GM19240 (cell line): ENCODE data around the gene ATG4C.
A peak's percentile ranks its signal among the peaks of the same experiment; 100 is the strongest.
"Not testable (repeated sequence)": the region's sequence is repeated elsewhere in the genome, so short reads cannot be mapped to it uniquely, and the experiment has no call there.

Source experiments
- DNase-seq: peaks from one replicate; pipeline ENCODE4 v3.0.0; 2011; ENCODE audit warnings: low spot score; ENCODE audit not compliant: insufficient read length

Gene ATG4C, protein sequence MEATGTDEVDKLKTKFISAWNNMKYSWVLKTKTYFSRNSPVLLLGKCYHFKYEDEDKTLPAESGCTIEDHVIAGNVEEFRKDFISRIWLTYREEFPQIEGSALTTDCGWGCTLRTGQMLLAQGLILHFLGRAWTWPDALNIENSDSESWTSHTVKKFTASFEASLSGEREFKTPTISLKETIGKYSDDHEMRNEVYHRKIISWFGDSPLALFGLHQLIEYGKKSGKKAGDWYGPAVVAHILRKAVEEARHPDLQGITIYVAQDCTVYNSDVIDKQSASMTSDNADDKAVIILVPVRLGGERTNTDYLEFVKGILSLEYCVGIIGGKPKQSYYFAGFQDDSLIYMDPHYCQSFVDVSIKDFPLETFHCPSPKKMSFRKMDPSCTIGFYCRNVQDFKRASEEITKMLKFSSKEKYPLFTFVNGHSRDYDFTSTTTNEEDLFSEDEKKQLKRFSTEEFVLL

DNA sequence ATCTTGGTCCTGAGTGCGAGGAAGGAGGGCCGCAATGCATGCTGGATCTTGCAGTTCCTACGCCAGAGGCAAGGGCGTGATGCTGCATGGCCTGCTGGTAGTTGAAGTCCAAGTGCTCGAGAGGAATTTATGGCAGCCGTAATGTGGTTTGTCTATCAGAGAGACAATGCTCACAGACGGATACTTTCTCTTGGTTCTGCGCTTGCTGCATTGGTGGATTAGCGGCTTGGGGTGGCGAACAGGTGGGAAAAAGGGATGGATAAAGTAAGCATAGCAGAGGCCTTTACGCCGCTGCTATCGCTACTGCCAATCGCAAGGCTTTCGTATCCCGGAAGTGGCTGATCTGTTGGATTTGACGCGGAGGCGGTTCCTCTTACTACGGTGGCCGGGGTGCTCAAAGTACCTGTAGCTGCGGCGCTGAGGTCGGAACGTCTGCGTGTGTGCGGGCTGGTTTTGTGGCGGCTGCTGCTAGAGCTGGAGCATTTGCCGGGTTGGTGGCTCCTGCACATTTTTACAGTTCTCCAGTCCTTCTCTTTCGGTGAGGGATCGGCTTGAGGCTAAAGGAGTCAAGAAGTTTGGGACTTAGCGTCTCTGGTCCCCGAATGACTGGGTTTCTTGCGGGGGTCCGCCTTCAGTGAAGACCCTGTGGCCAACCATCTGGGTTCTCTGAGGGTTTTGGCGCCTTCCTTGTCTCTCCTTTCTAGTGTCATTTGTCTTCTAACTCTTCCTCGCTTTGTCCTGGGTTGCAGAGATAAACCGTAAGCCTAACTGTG lies at the start of gene ATG4C:
TSS of gene ATG4C (plus strand) at position 397 of the 773 bp plus-strand sequence. CDS start 19,655 bp downstream, outside the sequence.
- DNase-seq = peak; percentile 81

DNA sequence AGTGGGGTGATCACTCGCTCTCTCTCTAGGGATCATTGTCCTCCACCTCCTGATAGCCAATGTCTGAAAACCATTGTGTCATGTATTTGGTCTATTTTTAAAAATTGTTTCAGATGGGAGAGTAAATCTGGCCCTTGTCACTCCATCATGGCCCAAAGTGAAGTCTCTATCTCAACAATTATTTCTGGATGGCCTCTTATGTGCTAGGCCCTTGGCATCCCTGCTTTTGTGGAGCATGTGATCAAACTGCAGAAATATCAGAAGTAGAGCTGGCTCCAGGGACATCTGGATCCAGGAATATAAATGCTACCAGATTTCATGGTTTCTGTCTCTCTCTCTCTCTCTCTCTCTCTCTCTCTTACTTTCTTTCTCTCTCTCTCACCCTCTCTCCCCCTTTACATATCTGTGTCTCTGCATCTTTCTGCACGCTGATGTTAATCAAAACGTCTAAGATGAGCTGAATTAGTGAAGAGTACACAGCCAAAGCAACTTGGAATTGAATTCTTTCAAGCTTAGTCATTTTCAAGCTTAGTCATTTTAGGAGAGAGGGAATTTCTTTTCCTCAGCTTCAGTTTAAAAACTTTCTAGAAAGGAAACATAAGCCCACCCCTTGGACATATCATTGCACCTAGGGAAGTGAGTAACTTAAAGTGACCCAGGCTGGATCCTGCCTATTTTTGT lies 48.3 kb upstream of the ATG4C start:
- no peak for DNase-seq

DNA sequence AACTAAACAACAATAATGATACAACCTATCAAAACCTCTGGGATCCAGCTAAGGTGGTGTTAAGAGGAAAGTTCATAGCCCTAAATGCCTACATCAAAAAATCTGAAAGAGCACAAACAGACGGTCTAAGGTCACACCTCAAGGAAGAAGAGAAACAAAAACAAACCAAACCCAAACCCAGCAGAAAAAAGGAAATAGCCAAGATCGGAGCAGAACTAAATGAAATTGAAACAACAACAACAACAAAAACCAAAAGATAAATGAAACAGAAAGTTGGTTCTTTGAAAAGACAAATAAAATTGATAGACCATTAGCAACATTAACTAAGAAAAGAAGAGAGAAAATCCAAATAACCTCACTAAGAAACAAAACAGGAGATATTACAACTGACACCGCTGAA lies 43.2 kb upstream of the ATG4C start:
- not testable (repeated sequence) for DNase-seq

DNA sequence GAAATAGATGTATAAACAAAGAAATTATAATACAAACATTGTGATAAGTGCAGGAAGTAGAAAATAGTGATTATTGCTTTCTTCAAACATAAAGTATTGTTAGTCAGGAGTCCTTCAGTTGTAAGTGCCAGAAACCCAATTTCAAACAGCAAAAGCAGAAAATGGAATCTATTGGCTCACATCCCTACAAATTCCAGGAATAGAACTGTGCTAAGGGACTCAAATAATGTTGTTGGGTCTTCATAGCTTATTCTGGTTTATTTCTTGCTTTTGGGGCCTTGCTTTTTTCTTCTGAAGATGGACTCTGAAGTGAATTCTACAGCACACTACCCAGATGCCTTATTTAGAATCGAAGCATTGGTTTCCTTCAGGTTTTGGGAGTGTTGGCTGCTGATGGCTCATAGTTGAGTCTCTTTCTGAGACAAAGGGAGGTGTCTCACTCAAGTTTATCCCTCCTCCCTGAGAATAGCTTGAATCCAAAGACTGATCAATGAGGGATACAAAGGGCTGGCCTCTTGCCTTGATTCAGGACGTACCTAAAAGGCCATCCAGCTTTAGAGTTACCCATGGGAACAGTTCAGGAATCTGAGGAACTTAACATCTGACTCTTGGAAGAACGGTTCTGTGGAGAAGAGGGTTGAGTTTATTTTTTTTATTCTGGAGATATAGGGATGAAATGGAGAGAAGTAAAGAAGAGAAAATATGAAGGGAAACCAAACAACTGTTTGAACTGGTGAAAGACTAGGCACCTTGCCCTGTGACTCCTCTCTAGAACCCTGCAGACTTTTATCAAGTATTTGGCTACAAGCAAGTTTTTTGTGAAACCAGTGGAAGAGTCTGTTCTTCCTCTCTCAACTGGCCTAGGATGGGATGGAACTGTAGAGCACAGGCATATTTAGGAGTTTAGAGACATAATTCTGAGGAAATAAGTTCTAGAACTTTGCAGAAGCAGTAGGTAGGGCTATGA lies 39.0 kb upstream of the ATG4C start:
- DNase-seq = no peak

DNA sequence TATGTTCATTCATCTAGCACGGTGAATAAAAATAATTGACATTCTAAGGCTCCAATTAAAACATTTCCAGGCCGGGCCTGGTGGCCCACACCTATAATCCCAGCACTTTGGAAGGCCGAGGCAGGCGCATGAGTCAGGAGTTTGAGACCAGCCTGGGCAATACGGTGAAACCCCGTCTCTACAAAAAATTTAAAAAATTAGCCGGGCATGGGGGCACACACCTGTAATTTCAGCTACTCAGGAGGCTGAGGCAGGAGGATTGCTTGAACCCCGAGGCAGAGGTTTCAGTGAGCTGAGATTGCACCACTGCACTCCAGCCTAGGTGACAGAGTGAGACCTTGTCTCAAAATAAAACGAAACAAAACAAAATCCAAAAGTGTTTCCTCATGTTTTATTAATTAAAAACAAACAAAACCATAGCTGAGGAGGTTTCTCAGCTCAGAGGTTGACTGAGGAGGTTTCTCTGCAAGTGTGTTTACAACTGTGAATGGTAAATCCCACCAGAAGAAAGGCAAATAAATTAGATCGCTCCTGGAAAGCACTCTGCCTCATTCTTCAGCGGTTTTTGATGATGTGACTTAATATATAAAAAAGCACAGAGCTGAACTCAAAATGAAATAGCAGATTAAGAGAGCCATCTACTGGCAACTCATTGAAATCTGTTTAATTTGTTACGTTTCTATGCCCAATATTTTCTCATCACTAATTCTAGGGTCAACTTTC lies 37.7 kb upstream of the ATG4C start:
- peak; percentile 11 for DNase-seq

DNA sequence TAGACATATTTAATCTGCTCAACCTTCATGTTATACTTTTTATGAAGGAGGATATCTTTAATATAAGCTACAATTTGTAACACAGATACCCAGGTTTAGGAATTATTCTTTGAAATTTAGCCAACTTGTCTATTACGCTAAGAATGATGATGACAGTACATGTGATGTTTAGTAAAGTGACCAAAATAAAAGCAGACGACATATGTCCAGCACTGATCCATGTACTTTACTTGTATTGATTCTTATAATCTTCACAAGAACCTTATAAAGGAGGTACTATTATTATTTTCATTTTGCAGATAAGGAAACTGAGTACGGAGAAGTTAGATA lies 37.2 kb upstream of the ATG4C start:
- no peak for DNase-seq

DNA sequence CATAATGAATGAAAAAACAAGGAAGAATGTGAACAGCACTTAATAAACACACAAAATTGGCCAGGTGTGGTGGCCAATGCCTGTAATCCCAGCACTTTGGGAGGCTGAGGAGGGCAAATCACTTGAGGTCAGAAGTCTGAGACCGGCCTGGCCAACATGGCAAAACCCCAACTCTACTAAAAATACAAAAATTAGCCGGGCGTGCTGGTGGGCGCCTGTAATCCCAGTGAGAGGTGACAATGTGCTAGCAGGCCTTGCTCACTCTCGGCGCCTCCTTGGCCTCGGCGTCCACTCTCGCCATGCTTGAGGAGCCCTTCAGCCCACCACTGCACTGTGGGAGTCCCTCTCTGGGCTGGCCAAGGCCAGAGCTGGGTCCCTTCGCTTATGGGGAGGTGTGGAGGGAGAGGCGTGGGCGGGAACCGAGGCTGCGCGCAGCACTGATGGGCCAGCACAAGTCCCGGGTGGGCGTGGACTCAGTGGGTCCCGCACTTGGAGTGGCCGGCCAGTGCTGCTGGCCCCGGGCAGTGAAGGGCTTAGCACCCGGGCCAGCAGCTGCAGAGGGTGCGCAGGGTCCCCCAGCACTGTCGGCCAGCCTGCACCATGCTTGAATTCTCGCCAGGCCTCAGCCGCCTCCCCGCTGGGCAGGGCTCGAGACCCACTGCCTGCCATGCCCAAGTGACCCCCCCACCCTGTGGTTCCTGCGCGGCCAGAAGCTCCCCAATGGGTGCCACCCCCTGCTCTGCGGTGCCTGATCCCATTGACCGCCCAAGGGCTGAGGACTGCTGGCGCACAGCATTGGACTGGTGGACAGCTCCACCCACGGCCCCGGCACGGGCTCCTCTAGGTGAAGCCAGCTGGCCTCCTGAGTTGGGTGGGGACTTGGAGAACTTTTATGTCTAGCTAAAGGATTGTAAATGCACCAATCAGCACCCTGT lies 30.6 kb upstream of the ATG4C start:
- no peak for DNase-seq

DNA sequence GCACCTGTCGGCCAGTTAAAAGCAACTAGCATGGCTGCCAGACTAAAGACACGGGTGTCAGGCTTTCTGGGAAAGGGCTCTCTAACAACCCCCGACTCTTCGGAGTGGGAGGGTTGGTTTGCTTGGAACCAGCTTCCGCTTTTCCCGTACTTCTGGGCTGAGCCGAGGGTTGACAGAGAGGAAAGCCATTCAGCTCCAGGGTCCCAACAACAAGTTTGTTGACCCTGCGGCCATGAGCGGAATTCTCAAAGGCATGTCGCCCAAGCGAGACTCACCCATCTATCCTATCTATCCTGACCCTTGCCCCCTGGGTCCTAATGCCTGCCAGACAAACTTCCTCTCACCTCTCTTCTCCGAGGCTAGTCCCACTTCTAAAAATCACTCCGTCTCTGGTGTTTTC lies 29.0 kb upstream of the ATG4C start:
- DNase-seq = not testable (repeated sequence)

DNA sequence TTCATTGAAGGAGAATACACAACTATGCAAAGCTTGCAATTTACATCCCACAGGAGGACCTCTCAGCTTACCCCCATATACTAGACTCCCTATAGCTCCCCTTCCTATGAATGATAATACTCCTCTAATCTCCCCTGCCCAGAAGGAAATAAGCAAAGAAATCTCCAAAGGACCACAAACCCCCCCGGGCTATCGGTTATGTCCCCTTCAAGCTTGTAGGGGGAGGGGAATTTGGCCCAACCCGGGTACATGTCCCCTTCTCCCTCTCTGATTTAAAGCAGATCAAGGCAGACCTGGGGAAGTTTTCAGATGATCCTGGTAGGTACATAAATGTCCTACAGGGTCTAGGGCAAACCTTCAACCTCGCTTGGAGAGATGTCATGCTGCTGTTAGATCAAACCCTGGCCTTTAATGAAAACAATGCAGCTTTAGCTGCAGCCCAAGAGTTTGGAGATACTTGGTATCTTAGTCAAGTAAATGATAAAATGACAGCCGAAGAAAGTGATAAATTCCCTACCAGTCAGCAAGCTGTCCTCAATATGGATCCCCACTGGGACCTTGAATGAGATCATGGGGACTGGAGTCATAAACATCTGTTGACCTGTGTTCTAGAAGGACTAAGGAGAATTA lies 27.6 kb upstream of the ATG4C start:
- not testable (repeated sequence) for DNase-seq

DNA sequence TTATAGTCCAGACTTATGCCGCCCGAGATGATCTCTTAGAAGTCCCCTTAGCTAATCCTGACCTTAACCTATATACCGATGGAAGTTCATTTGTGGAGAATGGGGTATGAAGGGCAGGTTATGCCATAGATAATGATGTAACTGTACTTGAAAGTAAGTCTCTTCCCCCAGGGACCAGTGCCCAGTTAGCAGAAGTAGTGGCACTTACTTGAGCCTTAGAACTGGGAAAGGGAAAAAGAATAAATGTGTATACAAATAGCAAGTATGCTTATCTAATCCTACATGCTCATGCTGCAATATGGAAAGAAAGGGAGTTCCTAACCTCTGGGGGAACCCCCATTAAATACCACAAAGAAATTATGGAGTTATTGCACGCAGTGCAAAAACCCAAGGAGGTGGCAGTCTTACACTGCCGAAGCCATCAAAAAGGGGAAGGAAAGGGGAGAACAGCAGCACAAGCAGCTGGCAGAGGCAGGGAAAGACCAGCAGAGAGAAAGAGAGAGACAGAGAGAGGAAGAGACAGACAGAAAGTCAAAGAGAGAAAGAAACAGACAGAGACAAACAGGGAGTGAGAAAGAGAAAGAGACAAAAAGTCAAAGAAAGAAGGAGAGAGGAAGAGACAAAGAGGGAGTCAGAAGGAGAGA lies 24.6 kb upstream of the ATG4C start:
- not testable (repeated sequence) for DNase-seq

DNA sequence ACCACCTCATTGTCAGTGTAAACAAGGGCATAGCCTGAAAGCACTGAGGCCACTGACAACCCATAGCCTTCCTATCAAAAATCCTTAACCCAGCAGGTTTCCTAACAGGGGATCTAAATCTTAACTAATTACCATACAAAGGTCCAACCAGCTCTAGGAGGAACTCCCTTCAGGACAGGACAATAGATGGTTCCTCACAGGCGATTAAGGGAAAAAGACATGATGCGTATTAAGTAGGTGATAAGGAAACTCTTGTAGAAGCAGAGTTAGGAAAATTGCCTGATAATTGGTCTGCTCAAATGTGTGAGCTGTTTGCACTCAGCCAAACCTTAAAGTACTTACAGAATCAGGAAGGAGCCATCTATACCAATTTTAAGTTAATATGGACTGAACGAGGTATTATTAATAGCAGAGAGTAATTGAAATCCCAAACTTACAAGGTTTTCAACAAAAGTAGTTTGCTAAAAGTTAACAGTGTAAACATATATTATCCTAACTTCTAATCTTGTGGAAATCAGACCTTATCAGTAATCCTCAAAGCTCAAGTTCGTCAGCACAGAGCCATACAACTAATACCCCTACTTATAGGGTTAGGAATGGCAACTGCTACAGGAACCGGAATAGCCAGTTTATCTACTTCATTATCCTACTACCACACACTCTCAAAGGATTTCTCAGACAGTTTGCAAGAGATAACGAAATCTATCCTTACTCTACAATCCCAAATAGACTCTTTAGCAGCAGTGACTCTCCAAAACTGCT lies 23.7 kb upstream of the ATG4C start:
- DNase-seq = not testable (repeated sequence)

DNA sequence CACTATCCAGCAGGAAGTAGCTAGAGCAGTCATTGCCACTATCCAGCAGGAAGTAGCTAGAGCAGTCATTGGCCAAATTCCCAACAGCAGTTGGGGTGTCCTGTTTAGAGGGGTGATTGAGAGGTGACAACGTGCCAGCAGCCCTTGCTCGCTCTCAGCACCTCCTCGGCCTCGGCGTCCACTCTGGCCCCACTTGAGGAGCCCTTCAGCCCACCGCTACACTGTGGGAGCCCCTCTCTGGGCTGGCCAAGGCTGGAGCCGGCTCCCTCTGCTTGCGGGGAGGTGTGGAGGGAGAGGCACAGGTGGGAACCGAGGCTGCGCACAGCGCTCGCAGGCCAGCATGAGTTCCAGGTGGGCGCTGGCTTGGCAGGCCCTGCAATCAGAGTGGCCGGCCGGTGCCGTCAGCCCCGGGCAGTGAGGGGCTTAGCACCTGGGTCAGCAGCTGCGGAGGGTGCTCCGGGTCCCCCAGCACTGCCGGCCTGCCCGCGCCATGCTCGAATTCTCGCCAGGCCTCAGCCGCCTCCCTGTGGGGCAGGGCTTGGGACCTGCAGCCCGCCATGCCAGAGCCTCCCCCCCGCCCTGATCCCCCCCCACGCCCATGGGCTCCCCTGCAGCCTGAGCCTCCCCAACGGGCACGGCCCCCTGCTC lies 22.6 kb upstream of the ATG4C start:
- not testable (repeated sequence) for DNase-seq

DNA sequence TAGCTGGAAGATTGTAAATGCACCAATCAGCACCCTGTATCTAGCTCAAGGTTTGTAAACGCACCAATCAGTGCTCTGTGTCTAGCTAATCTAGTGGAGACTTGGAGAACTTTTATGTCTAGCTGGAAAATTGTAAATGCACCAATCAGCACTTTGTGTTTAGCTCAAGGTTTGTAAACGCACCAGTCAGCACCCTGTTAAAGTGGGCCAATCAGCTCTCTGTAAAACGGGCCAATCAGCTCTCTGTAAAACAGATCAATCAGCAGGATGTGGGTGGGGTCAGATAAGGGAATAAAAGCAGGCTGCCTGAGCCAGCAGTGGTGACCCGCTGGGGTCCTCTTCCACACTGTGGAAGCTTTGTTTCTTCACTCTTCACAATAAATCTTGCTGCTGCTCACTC lies 21.9 kb upstream of the ATG4C start:
- DNase-seq = not testable (repeated sequence)

DNA sequence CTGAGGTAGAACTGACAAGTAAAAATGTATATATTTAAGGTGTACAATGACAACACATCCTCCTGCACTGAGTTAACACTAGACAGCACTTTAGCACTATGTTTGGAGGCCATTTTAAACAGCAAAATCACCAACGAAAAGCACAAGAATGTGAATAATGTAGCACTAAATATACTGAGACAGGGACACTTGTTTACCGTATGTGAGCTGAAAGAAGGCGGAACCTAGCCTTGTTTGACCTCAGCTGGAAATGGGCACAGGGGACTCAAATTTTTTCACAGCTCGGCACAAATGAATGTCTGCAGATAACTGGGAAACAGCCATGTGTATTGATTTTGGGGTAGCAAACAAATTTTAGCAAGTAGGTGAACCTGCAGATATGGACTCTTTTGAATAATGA lies 18.0 kb upstream of the ATG4C start:
- DNase-seq = no peak

DNA sequence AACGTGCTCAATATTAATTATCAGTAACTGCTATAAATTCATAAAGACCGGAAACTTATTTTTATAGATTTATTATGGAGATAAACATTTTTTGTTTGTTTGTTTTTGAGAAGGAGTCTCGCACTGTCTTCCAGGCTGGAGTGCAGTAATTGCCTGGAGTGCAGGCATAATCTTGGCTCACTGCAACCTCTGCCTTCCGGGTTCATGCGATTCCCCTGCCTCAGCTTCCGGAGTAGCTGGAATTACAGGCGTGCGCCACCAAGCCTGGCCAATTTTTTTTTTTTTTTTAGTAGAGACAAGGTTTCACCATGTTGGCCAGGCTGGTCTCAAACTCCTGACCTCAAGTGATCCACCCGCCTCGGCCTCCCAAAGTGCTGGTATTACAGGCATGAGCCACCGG lies 15.4 kb upstream of the ATG4C start:
- DNase-seq = not testable (repeated sequence)

DNA sequence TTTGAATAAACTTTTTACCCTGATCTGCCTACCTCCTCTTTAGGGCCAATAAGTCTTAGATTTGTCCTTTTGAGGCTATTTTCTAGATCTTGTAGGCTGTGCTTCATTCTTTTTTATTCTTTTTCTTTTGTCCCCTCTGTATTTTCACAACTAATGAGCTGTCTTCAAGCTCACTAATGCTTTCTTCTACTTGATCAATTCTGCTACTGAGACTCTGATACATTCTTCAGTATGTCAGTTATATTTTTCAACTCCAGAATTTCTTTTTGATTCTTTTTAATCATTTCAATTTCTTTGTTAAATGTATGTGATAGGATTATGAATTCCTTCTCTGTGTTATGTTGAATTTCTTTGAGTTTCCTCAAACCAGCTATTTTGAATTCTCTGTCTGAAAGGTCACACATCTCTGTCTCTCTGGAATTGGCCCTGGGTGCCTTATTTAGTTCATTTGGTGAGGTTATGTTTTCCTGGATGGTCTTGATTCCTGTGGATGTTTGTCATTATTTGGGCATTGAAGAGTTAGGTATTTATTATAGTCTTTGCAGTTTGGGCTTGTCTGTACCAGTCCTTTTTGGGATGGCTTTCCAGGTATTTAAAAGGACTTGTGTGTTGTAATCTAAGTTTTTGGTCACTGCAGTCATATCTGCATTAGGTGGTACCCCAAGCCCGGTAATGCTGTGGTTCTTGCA lies 11.2 kb upstream of the ATG4C start:
- DNase-seq = no peak
